Stimulated activated CD4-positive, alpha-beta T cell treated with anti-CD3 and anti-CD28 coated beads, Interleukin-4, amount 100 ng/mL, for 4 hours (primary cell): ENCODE measurements around the gene CLCNKB.
"Not testable (repeated sequence)": the region's sequence is repeated elsewhere in the genome, so short reads cannot be mapped to it uniquely, and the experiment has no call there.

ENCODE experiments used
- DNase-seq, 2 experiments: peaks; one replicate each; pipeline ENCODE4 v3.0.0-alpha.2; 2020

The CLCNKB gene

GRCh38 chr1:16036461-16036860 is 7.1 kb upstream of the CLCNKB start:
- DNase-seq: not testable (repeated sequence)

GRCh38 chr1:16038620-16038912 is 5.0 kb upstream of the CLCNKB start:
- DNase-seq: no peak

GRCh38 chr1:16039871-16040270 is 3.7 kb upstream of the CLCNKB start:
- DNase-seq: not testable (repeated sequence)

- no peak for DNase-seq
Measured at GRCh38 chr1:16041200-16041599, 2.4 kb upstream of the CLCNKB start.

- no peak for DNase-seq
Measured at GRCh38 chr1:16042096-16042495, 1.5 kb upstream of the CLCNKB start.

- not testable (repeated sequence) for DNase-seq
Measured at GRCh38 chr1:16042654-16043053, 928 bp upstream of the CLCNKB start.

- no peak for DNase-seq
Measured at GRCh38 chr1:16043950-16044349, 368 bp downstream of the CLCNKB start.

GRCh38 chr1:16046842-16047241 is 3.3 kb downstream of the CLCNKB start:
- no peak for DNase-seq

- no peak for DNase-seq
Measured at GRCh38 chr1:16047791-16048475, 4.4 kb downstream of the CLCNKB start.

- peak; percentile 41 to 52 for DNase-seq
Measured at GRCh38 chr1:16048573-16049189, 5.1 kb downstream of the CLCNKB start.

- no peak for DNase-seq
Measured at GRCh38 chr1:16050328-16050727, 6.7 kb downstream of the CLCNKB start.

GRCh38 chr1:16051039-16051438 is 7.5 kb downstream of the CLCNKB start:
- DNase-seq: no peak

- DNase-seq: not testable (repeated sequence)
Measured at GRCh38 chr1:16051949-16052348, 8.4 kb downstream of the CLCNKB start.

- no peak for DNase-seq
Measured at GRCh38 chr1:16053781-16054502, 10.4 kb downstream of the CLCNKB start.

GRCh38 chr1:16054598-16055540 is 11.3 kb downstream of the CLCNKB start:
- no peak for DNase-seq

GRCh38 chr1:16055613-16056520 is 12.3 kb downstream of the CLCNKB start:
- DNase-seq: peak; percentile 85 to 86

GRCh38 chr1:16056521-16056912 is 12.9 kb downstream of the CLCNKB start:
- not testable (repeated sequence) for DNase-seq

- not testable (repeated sequence) for DNase-seq
Measured at GRCh38 chr1:16057314-16057915, 13.8 kb downstream of the CLCNKB start.

- not testable (repeated sequence) for DNase-seq
Measured at GRCh38 chr1:16058394-16059120, 15.0 kb downstream of the CLCNKB start.

- no peak for DNase-seq
Measured at GRCh38 chr1:16061266-16061665, 17.7 kb downstream of the CLCNKB start.
